CD14-positive monocyte (primary cell): ENCODE data around the gene TMC6. TPM values are rescaled to one million over a fixed set of nuclear protein-coding genes. Genes with fewer than 3 reads are reported as not detected.
A peak's percentile ranks its signal among the peaks of the same experiment; 100 is the strongest.

Experiments
- DNase-seq, 3 donors: peaks; one replicate each; pipeline ENCODE4 v3.0.0-alpha.2; 2011 to 2022
- H2AFZ ChIP-seq: 2 replicates; pipeline ENCODE4 v1.6.0; 2012; ENCODE audit warnings: mild to moderate bottlenecking, low read depth, low read length, inconsistent platforms; ENCODE audit not compliant: insufficient read depth, poor library complexity, severe bottlenecking
- H3K27ac ChIP-seq, 2 donors: 1 replicate in 1 of 2; 2 replicates in 1 of 2; pipeline ENCODE4 v1.5.1; 2012 to 2013; ENCODE audit warnings: low read length in 2 of 2, control low read depth in 1 of 2, inconsistent platforms in 1 of 2, low read depth in 1 of 2, mild to moderate bottlenecking in 1 of 2
- H3K27me3 ChIP-seq, 2 donors: one replicate each; pipeline versions ENCODE4 v1.6.0 to v1.6.1; 2011 to 2013; ENCODE audit warnings: low read length in 2 of 2; ENCODE audit not compliant: control insufficient read depth in 2 of 2, insufficient read depth in 2 of 2
- H3K36me3 ChIP-seq, 2 donors: replicated peaks in 1 of 2; 1 replicate in 1 of 2; 2 replicates in 1 of 2; pipeline versions ENCODE4 v1.5.1 to v1.6.1; 2012 to 2013; ENCODE audit warnings: low read length in 2 of 2, control low read depth in 1 of 2, inconsistent platforms in 1 of 2, mild to moderate bottlenecking in 1 of 2; ENCODE audit not compliant: insufficient read depth in 2 of 2, control insufficient read depth in 1 of 2
- H3K4me1 ChIP-seq, 2 donors: 1 replicate in 1 of 2; 2 replicates in 1 of 2; pipeline versions ENCODE4 v1.5.1 to v1.6.1; 2012 to 2013; ENCODE audit warnings: low read length in 2 of 2, control low read depth in 1 of 2, inconsistent platforms in 1 of 2, mild to moderate bottlenecking in 1 of 2, moderate library complexity in 1 of 2; ENCODE audit not compliant: insufficient read depth in 2 of 2, control insufficient read depth in 1 of 2
- H3K4me2 ChIP-seq: replicated peaks from 2 replicates; pipeline ENCODE3; 2012; ENCODE audit warnings: low read length, moderate library complexity, mild to moderate bottlenecking; ENCODE audit not compliant: poor library complexity, severe bottlenecking; ENCODE audit errors: extremely low read depth
- H3K4me3 ChIP-seq, 3 experiments: fragments of 200-600 bp in 1 of 3; sonication (generic) in 1 of 3; replicated peaks in 1 of 3; 1 replicate in 2 of 3; 2 replicates in 1 of 3; pipeline ENCODE4 v1.5.1; 2011 to 2013; ENCODE audit warnings: low read length in 3 of 3, mild to moderate bottlenecking in 3 of 3, control low read depth in 2 of 3, low read depth in 2 of 3, inconsistent platforms in 1 of 3, moderate library complexity in 1 of 3
- H3K79me2 ChIP-seq: 2 replicates; pipeline ENCODE4 v1.6.0; 2012; ENCODE audit warnings: mild to moderate bottlenecking, control low read depth, inconsistent platforms, low read length, moderate library complexity; ENCODE audit not compliant: insufficient read depth
- H3K9ac ChIP-seq: 2 replicates; pipeline ENCODE4 v1.6.0; 2017; ENCODE audit warnings: low read length, mild to moderate bottlenecking; ENCODE audit not compliant: insufficient read depth, poor library complexity, severe bottlenecking
- H3K9me3 ChIP-seq, 2 donors: replicated peaks in 1 of 2; 1 replicate in 1 of 2; 2 replicates in 1 of 2; pipeline versions ENCODE4 v1.5.1 to v1.6.1; 2012 to 2013; ENCODE audit warnings: low read length in 2 of 2, control low read depth in 1 of 2; ENCODE audit not compliant: control insufficient read depth in 1 of 2, insufficient read depth in 1 of 2
- H4K20me1 ChIP-seq: 2 replicates; pipeline ENCODE4 v1.6.0; 2012; ENCODE audit warnings: mild to moderate bottlenecking, low read length, control low read depth, moderate library complexity; ENCODE audit not compliant: insufficient read depth
- H3K27ac Mint-ChIP-seq, 7 donors: one replicate each; pipeline ENCODE4 v1.8.0; 2020; ENCODE audit warnings: mild to moderate bottlenecking in 7 of 7, mixed read lengths in 7 of 7, moderate library complexity in 6 of 7, inconsistent platforms in 2 of 7
- H3K27me3 Mint-ChIP-seq, 3 donors: one replicate each; pipeline ENCODE4 v1.8.0; 2021 to 2022; ENCODE audit warnings: low read depth in 3 of 3, mild to moderate bottlenecking in 3 of 3, mixed read lengths in 3 of 3, moderate library complexity in 3 of 3, inconsistent platforms in 1 of 3
- H3K36me3 Mint-ChIP-seq, 2 donors: one replicate each; pipeline ENCODE4 v1.8.0; 2020; ENCODE audit warnings: mixed read lengths in 2 of 2, inconsistent platforms in 1 of 2, mild to moderate bottlenecking in 1 of 2
- H3K4me1 Mint-ChIP-seq: one replicate; pipeline ENCODE4 v1.8.0; 2020; ENCODE audit warnings: mild to moderate bottlenecking, mixed read lengths
- H3K4me3 Mint-ChIP-seq, 2 donors: one replicate each; pipeline ENCODE4 v1.8.0; 2020; ENCODE audit warnings: mild to moderate bottlenecking in 2 of 2, mixed read lengths in 2 of 2, moderate library complexity in 1 of 2
- H3K9me3 Mint-ChIP-seq, 7 donors: one replicate each; pipeline ENCODE4 v1.8.0; 2020 to 2022; ENCODE audit warnings: mixed read lengths in 7 of 7, mild to moderate bottlenecking in 6 of 7, moderate library complexity in 6 of 7, inconsistent platforms in 2 of 7
- CTCF ChIP-seq: fragments of 200-600 bp; IDR thresholded peaks from one replicate; pipeline ENCODE4 v1.8.0; 2022; ENCODE audit warnings: antibody characterized with exemption, mild to moderate bottlenecking
- WGBS: methylation state at CpG from one replicate; pipeline ENCODE4 v1.1.5; 2013; ENCODE audit warnings: missing lambda C conversion rate; ENCODE audit not compliant: insufficient coverage; 5-methylcytosine and 5-hydroxymethylcytosine counted together
- intact Hi-C, 2 donors: fragments of 100-400 bp; cut with micrococcal nuclease; formaldehyde crosslinking; loops; one replicate each; pipeline versions ENCODE4 v1.15.0 to v1.15.1; 2023
- polyA plus RNA-seq, 3 donors: library from polyadenylated mRNA; depleted of rRNA in 1 of 3; unstranded in 2 of 3; stranded (reverse) in 1 of 3; fragments of 300-500 nt in 2 of 3; fragments of >200 nt in 1 of 3; fragmentation: Illumina TruSeq in 2 of 3; gene quantifications; 1 replicate in 2 of 3; 2 replicates in 1 of 3; pipeline ENCODE4 v1.2.3, GENCODE V29; 2012 to 2021

The TMC6 gene
- polyA plus RNA-seq, 3 donors = 60.1 to 107 (median 79.2) TPM

GRCh38 chr17:78163881-78164747, 35.6 kb upstream of the TMC6 start:
- H3K36me3 ChIP-seq = no peaks in the 10 kb centered on the region
- H3K4me1 Mint-ChIP-seq = peaks cover 27% of the 10 kb centered on the region
- no peak overlapping the region for H3K9ac ChIP-seq
- peaks cover 3% of the 10 kb centered on the region for H4K20me1 ChIP-seq
- peaks cover 16 to 24% of the 10 kb centered on the region in 2 donors for H3K4me1 ChIP-seq
- peaks cover 0 to 4% (median 1%) of the 10 kb centered on the region in 3 donors for H3K27me3 Mint-ChIP-seq
- H3K4me3 Mint-ChIP-seq = no peak overlapping the region
- peaks cover 7% of the 10 kb centered on the region for H3K79me2 ChIP-seq
- H3K27me3 ChIP-seq = no peaks in the 10 kb centered on the region
- H3K9me3 ChIP-seq = no peaks in the 10 kb centered on the region
- H3K27ac ChIP-seq = no peak overlapping the region
- DNase-seq = no peak
- no peak overlapping the region for H3K27ac Mint-ChIP-seq
- intact Hi-C loops = no loop called here
- peaks cover 0 to 3% (median 0%) of the 10 kb centered on the region in 7 donors for H3K9me3 Mint-ChIP-seq
- H3K4me3 ChIP-seq = no peak overlapping the region
- WGBS = 62% methylated on average over 19 of the region's 22 CpGs
- H3K36me3 Mint-ChIP-seq = no peaks in the 10 kb centered on the region
- no peak for TF ChIP-seq CTCF
- no peak overlapping the region for H2AFZ ChIP-seq
- no peak overlapping the region for H3K4me2 ChIP-seq

DNA sequence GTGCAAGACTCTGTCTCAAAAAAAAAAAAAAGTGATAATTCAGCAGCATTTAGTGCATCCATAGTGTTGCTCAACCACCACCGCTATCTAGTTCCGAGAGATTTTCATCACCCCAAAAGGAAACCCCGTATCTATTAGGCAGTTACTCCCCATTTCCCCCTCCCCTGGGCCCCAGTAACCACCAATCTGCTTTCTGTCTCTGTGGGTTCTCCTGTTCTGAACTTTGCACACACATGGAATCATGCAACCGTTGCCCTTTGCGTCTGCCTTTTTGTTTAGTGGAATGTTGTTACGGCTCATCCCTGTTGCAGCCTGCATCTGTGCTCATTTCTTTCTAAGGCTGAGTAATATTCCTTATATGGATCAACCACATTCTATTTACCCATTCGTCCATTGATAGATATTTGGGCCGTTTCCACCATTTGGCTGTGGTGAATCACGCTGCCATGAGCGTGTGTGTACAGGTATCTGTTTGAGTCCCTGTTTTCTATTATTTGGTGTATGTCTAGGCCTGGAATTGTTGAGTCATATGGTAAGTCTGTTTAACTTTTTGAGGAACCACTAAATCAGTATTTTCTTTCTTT, 31.1 kb upstream of the TMC6 start:
- Mint-ChIP-seq H3K27me3 (peaks cover 0 to 8% (median 0%) of the 10 kb centered on the region in 3 donors), H3K4me1 (peaks cover 47% of the 10 kb centered on the region), H3K36me3 (no peaks in the 10 kb centered on the region), H3K9me3 (peaks cover 0 to 3% (median 0%) of the 10 kb centered on the region in 7 donors), H3K4me3 (peak overlapping the region; percentile 16 to 65), H3K27ac (peak overlapping the region in 6 of 7 donors; percentile 26 to 80 (median 58))
- Histone ChIP-seq H3K9me3 (no peaks in the 10 kb centered on the region), H2AFZ (no peak overlapping the region), H3K27ac (no peak overlapping the region), H3K4me1 (peaks cover 28 to 35% of the 10 kb centered on the region in 2 donors), H3K4me2 (peak overlapping the region; percentile 35), H3K27me3 (no peaks in the 10 kb centered on the region), H3K79me2 (no peaks in the 10 kb centered on the region), H3K9ac (no peak overlapping the region), H3K4me3 (peak overlapping the region in 1 of 3 experiments; percentile 12), H4K20me1 (no peaks in the 10 kb centered on the region), H3K36me3 (no peaks in the 10 kb centered on the region)
- no peak for TF ChIP-seq CTCF
- DNase-seq = peak in 2 of 3 donors; percentile 36 to 40
- intact Hi-C loops = no loop called here
- 0% methylated on average over 3 of the region's 10 CpGs for WGBS
